Embryonic facial prominence (tissue), 1 donor: Measurements from ENCODE around the gene PNCK.
"Not testable (repeated sequence)": the region's sequence is repeated elsewhere in the genome, so short reads cannot be mapped to it uniquely, and the experiment has no call there.

Source experiments
- DNase-seq: peaks from one replicate; pipeline ENCODE4 v3.0.0-alpha.2; 2016; ENCODE audit errors: extremely low spot score

PNCK gene

GRCh38 chrX:153673428-153674218 is at the start of gene PNCK:
PNCK (minus strand) TSS chrX:153673813; CDS start chrX:153673076, 737 bp downstream.
- DNase-seq, result no peak

- DNase-seq, result no peak
Measured at GRCh38 chrX:153722704-153723350, 49.2 kb upstream of the PNCK start.

- no peak for DNase-seq
Measured at GRCh38 chrX:153719701-153720100, 46.1 kb upstream of the PNCK start.

- DNase-seq, result no peak
Measured at GRCh38 chrX:153719238-153719637, 45.6 kb upstream of the PNCK start.

- no peak for DNase-seq
Measured at GRCh38 chrX:153717445-153717844, 43.8 kb upstream of the PNCK start.

GRCh38 chrX:153714256-153714655 is 40.6 kb upstream of the PNCK start:
- no peak for DNase-seq

GRCh38 chrX:153709726-153710674 is 36.4 kb upstream of the PNCK start:
- no peak for DNase-seq

GRCh38 chrX:153708415-153708814 is 34.8 kb upstream of the PNCK start:
- no peak for DNase-seq

GRCh38 chrX:153707406-153707805 is 33.8 kb upstream of the PNCK start:
- DNase-seq, result no peak

GRCh38 chrX:153706799-153707198 is 33.2 kb upstream of the PNCK start:
- no peak for DNase-seq

GRCh38 chrX:153705403-153706060 is 31.9 kb upstream of the PNCK start:
- not testable (repeated sequence) for DNase-seq

- not testable (repeated sequence) for DNase-seq
Measured at GRCh38 chrX:153704631-153705402, 31.2 kb upstream of the PNCK start.

- DNase-seq, result no peak
Measured at GRCh38 chrX:153704021-153704526, 30.5 kb upstream of the PNCK start.

- no peak for DNase-seq
Measured at GRCh38 chrX:153703036-153703370, 29.4 kb upstream of the PNCK start.

GRCh38 chrX:153702336-153703035 is 28.9 kb upstream of the PNCK start:
- no peak for DNase-seq

- no peak for DNase-seq
Measured at GRCh38 chrX:153701706-153702105, 28.1 kb upstream of the PNCK start.

- DNase-seq, result no peak
Measured at GRCh38 chrX:153700967-153701366, 27.4 kb upstream of the PNCK start.

GRCh38 chrX:153700376-153700945 is 26.8 kb upstream of the PNCK start:
- DNase-seq, result no peak

- DNase-seq, result not testable (repeated sequence)
Measured at GRCh38 chrX:153699784-153700371, 26.3 kb upstream of the PNCK start.
